ENCODE results near the gene SBNO2. TPM values are rescaled to one million over a fixed set of nuclear protein-coding genes. Genes with fewer than 3 reads are reported as not detected.

The SBNO2 gene
- polyA plus RNA-seq (2012; ENCODE audit: missing spikeins) = 6.4 TPM

GRCh38 chr19:1173845-1174809 lies at the start of gene SBNO2:
Gene SBNO2 (minus strand): TSS chr19:1174268. CDS start chr19:1154276, 19,992 bp downstream.
- DNase-seq (ENCODE audit: insufficient read length) (peak; percentile 100), FAIRE-seq (peak; percentile 95)
- peak; percentile 96 for TF ChIP-seq TAF1 (IDR thresholded peaks at IDR 0.05; ENCODE audit: borderline replicate concordance, low read depth, low read length)
- peak; percentile 45; the same call in 1 of the 2 replicates for TF ChIP-seq POLR2AphosphoS5 (IDR thresholded peaks at IDR 0.05; ENCODE audit: low read depth, low read length)
- TF ChIP-seq POLR2A (IDR thresholded peaks at IDR 0.05; ENCODE audit: low read depth, low read length) = peak; percentile 90

DNA sequence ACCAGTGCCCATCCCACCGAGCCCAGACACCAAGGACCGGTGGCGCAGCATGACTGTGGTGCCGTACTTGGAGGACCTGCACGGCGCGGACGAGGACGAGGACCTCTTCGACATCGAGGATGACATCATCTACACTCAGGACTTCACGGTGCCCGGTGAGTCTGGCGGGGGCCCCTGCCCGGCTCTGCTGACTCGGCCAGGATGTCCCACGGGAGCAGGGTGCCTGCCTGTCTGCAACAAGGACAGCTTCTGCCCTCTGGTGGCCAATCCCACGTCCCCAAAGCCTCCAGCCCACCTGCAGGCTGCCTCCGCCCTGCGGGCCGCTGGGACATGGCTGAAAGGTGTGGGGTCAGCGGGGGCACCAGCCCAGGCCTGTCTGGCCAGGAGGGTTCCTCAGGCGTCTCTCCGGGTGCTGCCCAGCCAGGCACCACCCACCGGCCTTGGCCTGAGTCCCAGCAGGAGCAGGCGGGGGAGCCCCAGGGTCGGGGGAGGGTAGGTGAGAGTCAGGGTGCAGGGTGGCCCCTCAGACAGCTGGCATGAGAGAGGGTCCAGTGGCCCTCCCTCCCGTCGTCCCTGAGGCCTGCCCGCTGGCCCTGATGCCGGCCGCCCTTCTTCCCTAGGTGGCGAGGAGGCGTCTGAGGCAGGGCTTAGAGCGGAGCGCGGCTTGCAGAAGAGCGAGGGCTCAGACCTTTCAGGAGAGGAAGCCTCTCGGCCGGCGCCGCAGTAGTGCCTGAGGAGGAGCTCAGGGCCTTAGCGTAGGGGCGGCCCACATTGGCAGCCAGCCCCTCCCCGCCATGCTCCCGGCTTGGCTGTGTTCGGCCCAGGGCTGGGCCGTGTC lies 49.2 kb upstream of the SBNO2 start:
- peak; percentile 80 for DNase-seq (ENCODE audit: insufficient read length)
- no peak for FAIRE-seq
- TF ChIP-seq POLR2A (IDR thresholded peaks at IDR 0.05; ENCODE audit: low read depth, low read length) (no peak), TAF1 (IDR thresholded peaks at IDR 0.05; ENCODE audit: borderline replicate concordance, low read depth, low read length) (no peak), POLR2AphosphoS5 (IDR thresholded peaks at IDR 0.05; ENCODE audit: low read depth, low read length) (no peak)

- DNase-seq (ENCODE audit: insufficient read length) = no peak
- FAIRE-seq = no peak
- TF ChIP-seq POLR2A (IDR thresholded peaks at IDR 0.05; ENCODE audit: low read depth, low read length) (no peak), TAF1 (IDR thresholded peaks at IDR 0.05; ENCODE audit: borderline replicate concordance, low read depth, low read length) (no peak), POLR2AphosphoS5 (IDR thresholded peaks at IDR 0.05; ENCODE audit: low read depth, low read length) (no peak)
These were observed 48.3 kb upstream of the SBNO2 start for GRCh38 chr19:1222394-1222793.

GRCh38 chr19:1221904-1222255 lies 47.8 kb upstream of the SBNO2 start:
- FAIRE-seq = no peak

GRCh38 chr19:1220976-1221903 lies 47.2 kb upstream of the SBNO2 start:
- FAIRE-seq (no peak), DNase-seq (ENCODE audit: insufficient read length) (no peak)
- no peak for TF ChIP-seq TAF1 (IDR thresholded peaks at IDR 0.05; ENCODE audit: borderline replicate concordance, low read depth, low read length)
- TF ChIP-seq POLR2AphosphoS5 (IDR thresholded peaks at IDR 0.05; ENCODE audit: low read depth, low read length) = no peak
- TF ChIP-seq POLR2A (IDR thresholded peaks at IDR 0.05; ENCODE audit: low read depth, low read length) = no peak

More at GRCh38 chr19:1221904-1222255, 47.8 kb upstream of the SBNO2 start:
- DNase-seq (ENCODE audit: insufficient read length) = no peak
- TF ChIP-seq TAF1 (IDR thresholded peaks at IDR 0.05; ENCODE audit: borderline replicate concordance, low read depth, low read length) (no peak), POLR2A (IDR thresholded peaks at IDR 0.05; ENCODE audit: low read depth, low read length) (no peak), POLR2AphosphoS5 (IDR thresholded peaks at IDR 0.05; ENCODE audit: low read depth, low read length) (no peak)

DNA sequence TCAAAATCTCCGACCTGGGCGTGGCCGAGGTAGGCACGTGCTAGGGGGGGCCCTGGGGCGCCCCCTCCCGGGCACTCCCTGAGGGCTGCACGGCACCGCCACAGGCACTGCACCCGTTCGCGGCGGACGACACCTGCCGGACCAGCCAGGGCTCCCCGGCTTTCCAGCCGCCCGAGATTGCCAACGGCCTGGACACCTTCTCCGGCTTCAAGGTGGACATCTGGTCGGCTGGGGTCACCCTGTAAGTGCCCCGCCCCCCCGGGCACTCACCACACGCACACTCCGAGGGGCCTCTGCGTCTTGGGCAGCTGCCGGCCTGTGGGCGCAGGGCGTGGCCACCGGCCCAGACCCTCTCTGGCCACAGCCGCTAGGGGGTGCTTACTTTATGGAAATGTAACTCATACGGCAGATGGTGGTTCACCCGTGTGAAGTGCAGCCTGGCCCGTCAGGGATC lies 46.4 kb upstream of the SBNO2 start:
- FAIRE-seq = no peak
- TF ChIP-seq POLR2AphosphoS5 (IDR thresholded peaks at IDR 0.05; ENCODE audit: low read depth, low read length) = no peak
- no peak for TF ChIP-seq TAF1 (IDR thresholded peaks at IDR 0.05; ENCODE audit: borderline replicate concordance, low read depth, low read length)
- no peak for TF ChIP-seq POLR2A (IDR thresholded peaks at IDR 0.05; ENCODE audit: low read depth, low read length)

GRCh38 chr19:1219786-1220476 lies 45.9 kb upstream of the SBNO2 start:
- FAIRE-seq (no peak), DNase-seq (ENCODE audit: insufficient read length) (no peak)
- TF ChIP-seq POLR2A (IDR thresholded peaks at IDR 0.05; ENCODE audit: low read depth, low read length) = no peak
- TF ChIP-seq POLR2AphosphoS5 (IDR thresholded peaks at IDR 0.05; ENCODE audit: low read depth, low read length) = no peak
- TF ChIP-seq TAF1 (IDR thresholded peaks at IDR 0.05; ENCODE audit: borderline replicate concordance, low read depth, low read length) = no peak

More for the DNA sequence above, 46.4 kb upstream of the SBNO2 start:
- no peak for DNase-seq (ENCODE audit: insufficient read length)

DNA sequence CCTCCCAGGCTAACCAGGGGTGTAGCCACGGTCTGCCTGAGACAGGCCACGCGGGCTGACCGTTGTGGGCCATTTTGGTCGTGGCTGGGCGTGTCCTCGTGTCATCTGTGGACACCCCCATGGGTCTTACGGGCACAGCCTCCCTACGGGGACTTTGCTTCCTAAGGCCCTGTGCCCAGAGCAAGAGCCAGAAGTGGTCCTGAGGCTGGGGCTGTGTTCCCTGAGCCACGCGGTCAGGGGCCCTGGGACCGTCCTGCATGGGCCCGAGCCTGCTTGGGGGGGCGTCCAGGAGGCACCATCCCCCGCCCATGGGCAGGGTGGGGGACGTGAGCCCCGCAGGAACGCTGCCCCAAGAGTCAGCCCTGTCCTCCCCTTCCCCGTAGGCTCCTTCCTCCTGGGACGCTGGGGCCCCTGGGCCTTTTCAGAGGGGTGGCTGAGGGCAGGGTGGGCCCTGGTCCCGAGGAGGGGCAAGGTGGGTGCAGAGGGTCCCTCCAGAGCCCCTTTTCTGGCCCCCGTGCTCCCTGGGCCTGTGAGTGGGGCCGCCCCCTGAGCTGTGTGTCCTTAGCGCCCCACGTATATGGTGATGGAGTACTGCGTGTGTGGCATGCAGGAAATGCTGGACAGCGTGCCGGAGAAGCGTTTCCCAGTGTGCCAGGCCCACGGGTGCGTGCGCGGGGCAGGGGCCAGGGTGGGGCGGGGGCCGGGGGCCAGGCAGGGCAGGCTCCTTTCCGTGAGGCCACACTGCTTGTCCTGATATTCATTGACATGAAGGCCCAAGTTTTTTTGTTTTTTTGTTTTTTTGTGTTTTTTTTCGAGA lies 44.9 kb upstream of the SBNO2 start:
- no peak for FAIRE-seq
- TF ChIP-seq TAF1 (IDR thresholded peaks at IDR 0.05; ENCODE audit: borderline replicate concordance, low read depth, low read length) = no peak
- TF ChIP-seq POLR2A (IDR thresholded peaks at IDR 0.05; ENCODE audit: low read depth, low read length) = no peak
- no peak for TF ChIP-seq POLR2AphosphoS5 (IDR thresholded peaks at IDR 0.05; ENCODE audit: low read depth, low read length)
- no peak for DNase-seq (ENCODE audit: insufficient read length)

DNA sequence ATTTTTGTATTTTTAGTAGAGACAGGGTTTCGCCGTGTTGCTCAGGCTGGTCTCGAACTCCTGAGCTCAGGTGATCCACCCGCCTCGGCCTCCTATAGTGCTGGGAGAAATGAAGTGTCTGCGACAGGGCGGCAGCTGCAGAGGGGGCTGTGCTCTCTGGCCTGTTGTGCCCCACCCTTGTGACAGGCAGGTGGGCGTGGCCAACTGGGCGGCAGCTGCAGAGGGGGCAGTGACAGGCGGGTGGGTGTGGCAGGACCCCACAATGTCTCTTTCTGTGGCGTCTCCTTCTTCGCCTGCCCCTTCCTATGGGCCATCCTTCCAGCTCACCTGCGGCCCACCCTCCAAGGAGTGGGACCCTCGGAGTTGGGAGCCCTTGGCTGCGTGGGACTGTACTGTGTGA lies 43.3 kb upstream of the SBNO2 start:
- FAIRE-seq (no peak), DNase-seq (ENCODE audit: insufficient read length) (no peak)
- no peak for TF ChIP-seq POLR2AphosphoS5 (IDR thresholded peaks at IDR 0.05; ENCODE audit: low read depth, low read length)
